GM21576 (cell line): Measurements from ENCODE around the gene PDCD10.

Source experiments
- ATAC-seq: cut with Tn5 transposase; IDR thresholded peaks from one replicate; pipeline ENCODE4 v1.9.1; 2021; ENCODE audit warnings: mild to moderate bottlenecking, moderate library complexity; ENCODE audit not compliant: unreplicated experiment

Gene PDCD10

DNA sequence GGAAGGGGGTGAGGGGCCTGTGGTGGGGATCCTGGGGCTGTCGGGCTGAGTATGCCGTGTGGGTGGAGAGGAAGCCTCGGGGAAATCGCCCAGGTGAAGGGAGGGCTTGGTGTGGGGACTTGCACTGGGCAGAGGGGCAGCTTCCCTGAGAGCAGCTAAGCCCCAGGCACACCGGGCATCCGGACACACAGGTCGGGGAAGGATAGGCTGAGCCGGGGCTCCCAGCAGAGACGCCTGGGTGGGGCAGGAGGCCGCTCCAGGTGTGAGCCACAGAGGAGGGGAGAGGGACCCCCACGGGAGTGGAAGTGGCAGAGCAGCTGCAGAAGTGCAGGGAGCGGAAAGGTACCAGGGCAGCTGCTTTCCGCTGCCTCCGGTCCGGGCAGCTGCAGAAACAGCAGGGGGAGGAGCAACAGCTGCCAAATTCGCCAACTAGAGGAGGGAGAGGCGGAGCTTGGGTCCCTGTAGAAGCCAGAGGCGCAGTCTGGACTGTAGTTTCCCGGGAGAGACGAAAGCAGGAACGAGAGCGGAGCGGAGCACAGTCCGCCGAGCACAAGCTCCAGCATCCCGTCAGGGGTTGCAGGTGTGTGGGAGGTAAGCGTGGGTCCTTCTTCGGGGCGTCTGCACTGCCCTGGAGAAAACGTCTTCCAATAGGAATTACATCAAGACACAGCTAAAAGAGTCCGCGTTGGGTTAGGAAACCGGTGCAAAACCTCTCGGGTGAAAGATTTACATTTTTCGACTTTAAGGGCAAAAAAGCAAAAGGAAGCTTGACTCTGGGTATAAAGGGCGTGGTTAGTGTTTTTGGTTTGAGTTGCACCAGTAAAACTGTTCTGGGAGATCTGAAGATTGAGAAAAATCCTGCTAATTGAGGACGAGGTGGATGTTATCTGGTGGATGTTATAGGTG, 794 bp upstream of the PDCD10 start, which contains the start of gene SERPINI1:
Gene SERPINI1, plus strand, starts transcription at position 489 of the 906 bp plus-strand sequence. CDS start 53,408 bp downstream, outside the sequence.
- ATAC-seq, result peak; percentile 62

DNA sequence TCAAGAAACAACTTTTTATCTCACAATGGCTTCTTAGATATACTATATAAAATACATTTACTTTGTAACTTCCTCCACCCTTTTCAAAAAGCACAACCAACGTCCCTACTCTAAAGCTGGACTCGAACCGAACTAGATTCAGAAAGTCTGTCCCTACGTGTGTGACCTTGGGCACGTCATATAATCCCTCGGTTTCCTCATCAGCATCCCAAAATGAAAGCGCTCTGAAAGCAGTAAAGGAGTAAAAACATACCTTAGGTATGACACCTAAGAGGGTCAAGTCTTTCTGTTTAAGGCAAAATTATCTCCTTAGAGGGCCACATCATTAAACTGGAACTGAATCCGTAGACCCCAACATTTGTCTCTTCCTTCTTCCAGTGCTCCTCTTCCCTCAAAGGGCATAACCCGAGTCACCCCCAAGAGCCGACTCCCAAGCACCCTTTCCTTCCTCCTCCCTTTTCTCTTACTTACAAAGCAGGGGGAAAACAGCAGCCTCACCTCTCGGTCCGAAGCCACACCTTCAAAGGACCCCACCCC, 663 bp downstream of the PDCD10 start:
- ATAC-seq, result no peak

DNA sequence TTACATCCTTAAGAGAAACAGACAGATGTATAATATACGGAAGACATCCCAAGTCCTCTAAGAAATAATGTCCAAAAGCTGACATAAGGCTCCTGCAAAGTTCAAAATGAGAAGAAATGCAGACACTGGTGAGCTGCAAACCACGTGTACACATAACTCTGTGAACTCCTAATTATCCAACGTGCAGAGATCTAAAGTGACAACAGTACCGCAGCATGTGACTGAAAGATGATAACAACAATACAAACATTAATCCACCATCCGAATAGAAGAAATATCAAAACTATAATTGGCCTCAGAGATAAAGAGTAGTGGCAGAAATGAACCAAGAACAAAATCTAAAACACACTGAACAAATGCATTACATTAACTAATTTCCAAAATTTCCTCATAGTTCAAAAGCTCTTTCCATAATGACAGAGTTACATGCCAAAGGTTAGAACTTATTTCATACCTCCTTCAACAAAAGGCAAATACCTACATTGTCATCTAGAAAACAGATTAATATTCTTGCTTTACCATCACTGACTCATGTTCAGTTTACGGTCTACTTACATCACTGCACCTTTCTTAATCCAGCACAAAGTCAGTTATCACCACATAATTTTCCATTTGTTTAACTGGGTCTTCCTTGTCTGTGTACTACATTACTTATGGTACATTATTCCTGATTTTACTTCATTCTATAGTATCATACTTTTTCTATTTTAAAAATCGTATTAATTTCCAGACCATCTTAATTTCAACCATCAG, 2.2 kb downstream of the PDCD10 start:
- no peak for ATAC-seq

DNA sequence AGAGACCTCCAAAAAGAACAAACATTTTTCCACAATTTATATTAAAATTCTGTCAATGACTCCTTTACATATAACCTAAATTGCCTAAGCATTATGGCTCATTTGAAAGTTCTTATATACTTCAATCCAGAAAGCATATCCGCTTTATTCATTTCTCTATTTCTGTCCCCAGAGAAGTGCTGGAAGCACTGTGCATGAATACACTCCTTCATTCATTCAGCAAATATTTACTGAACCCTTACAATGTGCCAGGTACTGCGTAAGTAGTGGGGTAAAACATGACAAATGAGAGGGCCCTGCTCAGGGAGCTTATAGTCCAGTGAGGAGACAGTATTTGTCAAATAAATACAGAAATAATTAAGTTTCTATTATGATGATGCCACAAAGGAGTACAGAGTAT, 3.3 kb downstream of the PDCD10 start:
- no peak for ATAC-seq

DNA sequence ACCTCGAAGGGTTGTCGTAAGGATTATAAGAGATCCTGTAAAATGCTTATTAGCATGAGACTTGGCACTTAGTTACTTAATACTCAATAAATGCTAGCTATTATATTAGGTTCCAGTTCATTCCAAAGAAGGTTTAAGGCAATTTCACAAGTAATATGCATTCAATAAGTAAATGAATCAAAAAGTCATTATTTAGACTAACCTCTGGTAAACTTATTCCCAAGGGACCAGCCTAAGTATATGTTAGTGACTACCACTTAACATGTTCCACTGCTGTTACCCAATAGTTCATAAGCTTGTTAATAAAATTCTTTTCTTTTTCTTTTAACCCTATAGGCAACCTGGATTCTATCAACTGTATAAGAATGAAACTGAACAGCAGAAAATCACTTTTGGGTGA, 5.1 kb downstream of the PDCD10 start:
- no peak for ATAC-seq

DNA sequence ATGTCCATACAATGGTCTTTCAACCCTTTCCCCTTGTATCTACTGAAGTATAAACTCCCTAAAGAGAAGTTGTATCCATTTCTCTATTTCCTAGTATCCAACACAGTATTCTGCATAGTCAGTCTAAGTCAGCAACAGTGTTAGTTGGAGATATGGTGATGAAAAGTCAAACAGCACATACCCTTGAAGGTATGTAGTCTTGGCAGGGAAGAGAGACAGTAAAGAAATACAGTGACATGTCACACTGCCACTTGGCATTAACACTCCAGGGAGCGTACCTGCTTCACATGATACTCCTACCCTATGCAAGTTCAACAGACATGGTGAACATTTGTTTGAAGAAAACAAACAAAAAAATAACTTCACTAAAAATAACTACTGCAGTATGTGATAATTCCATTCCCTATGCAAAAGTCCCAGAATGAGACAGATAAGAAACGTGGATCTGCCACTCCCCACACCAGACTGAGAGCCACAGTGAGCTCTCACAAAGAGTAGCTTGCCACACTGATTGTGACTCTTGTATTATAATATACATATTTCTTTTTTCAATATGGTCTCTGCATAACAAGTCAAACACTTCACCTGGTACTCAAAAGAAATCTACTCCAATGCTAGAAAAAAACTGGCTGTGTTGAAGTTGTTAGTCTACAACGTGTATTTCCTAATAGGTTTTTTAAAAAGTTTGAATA, 5.9 kb downstream of the PDCD10 start:
- ATAC-seq, result no peak

DNA sequence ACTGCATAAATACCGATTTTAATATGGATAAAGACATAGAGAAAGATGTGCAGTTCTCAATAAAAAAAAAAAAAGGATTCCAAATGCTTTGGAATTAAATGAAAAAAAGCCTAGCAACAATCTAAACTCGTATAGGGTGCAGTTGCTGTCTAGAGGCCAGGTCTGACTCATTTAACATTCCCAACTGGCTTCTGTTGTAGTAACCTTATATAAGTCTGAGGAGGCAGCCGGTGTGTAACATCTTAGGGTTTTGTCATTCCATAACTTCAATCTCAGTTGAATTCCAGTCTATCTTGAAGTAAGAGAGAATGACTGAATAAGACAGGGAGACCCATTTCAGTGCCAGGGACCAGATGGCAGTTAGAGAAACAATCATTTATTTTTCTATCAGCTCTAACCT, 6.5 kb downstream of the PDCD10 start:
- ATAC-seq, result no peak

DNA sequence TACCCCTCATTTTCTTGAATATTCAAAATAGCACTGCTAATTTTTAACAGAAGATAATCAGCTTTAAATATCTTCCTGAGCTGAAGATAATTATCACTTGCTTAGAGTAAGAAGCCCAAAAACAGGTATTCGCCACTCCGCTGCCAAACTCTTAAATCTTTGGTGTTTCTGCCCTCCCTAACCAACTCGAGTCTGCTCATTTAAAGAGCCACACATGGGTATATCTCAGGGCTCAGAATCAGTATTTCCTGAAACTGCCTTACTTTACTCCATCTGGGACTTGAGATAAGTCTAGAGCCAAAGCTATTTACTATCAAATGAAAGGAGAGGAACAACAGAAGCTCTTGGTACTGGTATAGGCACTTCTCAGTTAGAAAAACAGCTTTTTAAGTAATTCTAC, 10.8 kb downstream of the PDCD10 start:
- no peak for ATAC-seq

DNA sequence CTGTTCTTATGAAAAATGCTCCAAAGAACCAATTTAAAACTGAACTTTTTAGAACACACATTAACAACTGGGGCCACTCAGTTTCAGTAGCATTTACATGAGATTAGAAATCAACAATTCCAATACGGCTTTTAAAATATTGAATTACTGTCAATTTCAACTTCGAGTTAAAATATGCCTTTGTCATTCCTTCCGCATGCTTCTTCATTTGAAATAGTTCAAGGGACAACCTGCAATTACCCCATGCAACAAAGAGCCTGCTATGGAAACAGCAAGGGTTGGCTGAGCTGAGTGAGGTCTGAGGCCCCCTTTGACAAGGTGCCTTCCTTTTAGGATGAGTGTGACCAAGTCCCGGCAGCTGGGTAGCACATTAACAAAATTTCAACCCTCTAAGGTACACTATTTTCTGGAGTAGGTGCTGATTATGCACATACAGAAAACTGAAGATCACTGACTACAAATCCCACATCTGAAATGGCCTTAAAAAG, 11.6 kb downstream of the PDCD10 start:
- no peak for ATAC-seq

DNA sequence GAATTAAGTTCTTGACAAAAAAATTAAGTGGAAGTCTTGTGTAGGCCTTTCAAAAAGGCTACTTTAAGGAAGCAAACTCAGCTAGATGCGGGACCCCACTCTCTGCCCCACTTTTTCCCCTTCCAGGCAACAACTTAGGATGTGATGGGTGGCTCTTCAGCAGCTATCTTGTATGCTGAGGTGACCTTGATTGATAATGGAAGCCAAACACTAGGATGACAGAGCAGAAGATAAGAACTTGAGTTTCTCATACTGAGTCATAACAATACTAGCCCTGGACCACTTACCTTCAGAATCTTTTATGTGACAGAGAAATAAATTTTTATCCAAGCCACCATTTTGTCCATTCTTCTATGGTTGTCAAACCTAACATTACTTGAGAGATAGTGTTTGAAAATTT, 16.1 kb downstream of the PDCD10 start:
- ATAC-seq, result no peak

DNA sequence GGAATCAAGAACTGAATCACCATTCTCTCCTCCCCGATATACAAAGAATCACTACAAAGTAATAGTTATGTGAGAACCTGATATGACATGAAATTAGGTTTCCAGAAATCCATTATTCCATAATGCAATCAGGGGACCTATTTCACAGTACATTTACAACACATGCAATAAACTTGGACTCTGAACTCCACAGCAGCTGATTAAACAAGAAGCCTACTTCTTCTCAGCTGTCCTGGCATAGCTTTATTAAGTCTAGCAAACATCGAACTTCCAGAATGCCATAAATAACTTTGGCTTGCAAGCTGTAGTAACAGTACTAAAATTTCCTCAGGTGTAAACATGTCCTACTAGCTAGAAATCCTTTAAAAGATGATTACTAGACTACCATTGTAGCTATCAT, 17.8 kb downstream of the PDCD10 start:
- no peak for ATAC-seq

DNA sequence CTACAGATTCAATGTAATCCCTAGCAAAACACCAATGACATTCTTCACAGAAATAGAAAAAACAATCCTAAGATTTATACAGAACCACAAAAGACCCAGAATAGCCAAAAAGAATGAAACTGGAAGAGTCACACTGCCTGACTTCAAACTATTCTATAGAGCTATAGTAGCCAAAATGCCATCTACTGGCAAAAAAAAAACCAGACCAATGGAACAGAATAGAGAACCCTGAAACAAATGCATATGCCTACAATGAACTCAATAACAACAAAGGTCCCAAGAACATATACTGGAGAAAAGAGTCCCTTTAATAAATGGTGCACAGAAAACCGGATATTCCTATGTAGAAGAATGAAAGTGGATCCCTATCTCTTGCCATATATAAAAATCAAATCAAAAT, 19.8 kb downstream of the PDCD10 start:
- no peak for ATAC-seq

DNA sequence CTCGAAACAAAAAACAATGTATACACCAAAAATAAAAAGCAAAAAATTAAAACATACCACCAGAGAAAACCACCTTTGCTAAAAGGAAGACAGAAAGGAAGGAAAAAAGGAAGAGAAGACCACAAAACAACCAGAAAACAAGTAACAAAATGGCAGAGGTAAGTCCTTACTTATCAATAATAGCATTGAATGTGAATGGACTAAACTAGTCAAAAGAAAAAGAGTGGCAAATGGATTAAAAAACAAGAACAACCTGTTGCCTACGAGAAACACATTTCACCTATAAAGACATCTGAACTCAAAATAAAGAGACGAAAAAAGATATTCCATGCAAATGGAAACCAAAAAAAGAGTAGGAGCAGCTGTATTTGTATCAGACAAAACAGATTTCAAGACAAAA, 22.2 kb downstream of the PDCD10 start:
- ATAC-seq, result no peak

DNA sequence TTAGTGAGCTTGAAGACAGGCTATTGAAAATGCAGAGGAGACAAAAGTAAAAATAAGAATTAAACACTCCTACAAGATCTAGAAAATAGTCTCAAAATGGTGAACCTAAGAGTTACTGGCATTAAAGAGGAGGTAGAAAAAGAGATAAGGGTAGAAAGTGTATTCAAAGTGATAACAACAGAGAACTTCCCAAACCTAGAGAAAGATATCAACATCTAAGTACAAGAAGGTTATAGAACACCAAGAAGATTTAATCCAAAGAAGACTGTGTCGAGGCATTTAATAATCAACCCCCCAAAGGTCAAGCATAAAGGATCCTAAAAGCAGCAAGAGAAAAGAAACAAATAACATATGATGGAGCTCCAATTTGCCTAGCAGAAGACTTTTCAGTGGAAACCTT, 23.3 kb downstream of the PDCD10 start:
- no peak for ATAC-seq

DNA sequence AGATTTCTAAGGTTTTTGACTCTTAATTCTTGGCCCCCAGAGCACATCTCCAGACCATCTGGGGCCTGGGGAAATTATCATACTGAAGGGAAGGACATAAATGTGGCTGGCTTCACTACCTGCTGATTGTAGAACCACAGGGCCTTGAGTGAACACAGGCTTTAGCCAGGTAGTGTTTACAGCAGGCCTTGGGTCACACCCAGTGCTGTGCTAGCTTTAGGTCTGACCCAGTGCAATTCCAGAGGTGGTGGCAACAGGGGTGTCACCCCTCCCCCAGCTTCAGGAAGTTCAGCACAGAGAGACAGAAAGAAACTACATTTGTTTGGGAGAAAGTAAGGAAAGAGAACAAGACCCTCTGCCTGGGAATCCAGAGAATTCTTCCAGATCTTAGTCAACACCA, 24.1 kb downstream of the PDCD10 start:
- no peak for ATAC-seq

DNA sequence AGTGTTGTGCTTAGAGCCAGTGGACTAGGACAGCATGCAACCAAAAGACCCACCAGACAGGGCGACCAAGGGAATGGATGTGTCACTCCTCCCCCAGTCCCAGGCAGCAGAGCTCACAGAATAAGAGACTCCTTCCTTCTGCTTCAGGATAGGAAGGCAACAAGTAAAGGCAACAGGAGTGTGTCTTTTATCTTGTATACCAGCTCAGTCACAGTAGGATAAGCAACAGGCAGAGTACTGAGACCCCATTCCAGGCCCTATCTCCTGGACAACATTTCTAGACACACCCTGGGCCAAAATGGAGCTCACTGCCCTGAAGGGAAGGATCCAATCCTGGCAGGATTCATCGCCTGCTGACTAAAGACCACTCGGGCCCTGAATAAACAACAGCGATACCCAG, 25.0 kb downstream of the PDCD10 start:
- ATAC-seq, result no peak

DNA sequence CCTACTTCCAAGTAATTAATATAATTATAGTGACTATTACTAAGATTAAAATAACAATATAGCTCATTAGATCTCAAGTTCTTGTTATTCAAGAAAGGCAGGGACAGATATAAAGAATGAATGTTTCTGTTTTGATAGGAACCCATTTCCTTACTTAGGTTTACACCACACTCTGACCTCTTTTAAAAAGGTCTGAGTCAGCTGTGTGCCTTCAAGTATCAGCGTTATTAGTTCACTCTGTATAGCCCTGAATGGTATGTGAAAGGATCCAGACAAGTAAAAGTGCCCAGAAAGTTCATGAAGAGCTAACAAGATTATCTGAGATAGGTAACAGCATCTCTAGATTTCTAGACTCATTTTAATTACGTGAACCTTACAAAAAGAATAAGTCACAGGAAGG, 28.9 kb downstream of the PDCD10 start:
- ATAC-seq, result no peak

DNA sequence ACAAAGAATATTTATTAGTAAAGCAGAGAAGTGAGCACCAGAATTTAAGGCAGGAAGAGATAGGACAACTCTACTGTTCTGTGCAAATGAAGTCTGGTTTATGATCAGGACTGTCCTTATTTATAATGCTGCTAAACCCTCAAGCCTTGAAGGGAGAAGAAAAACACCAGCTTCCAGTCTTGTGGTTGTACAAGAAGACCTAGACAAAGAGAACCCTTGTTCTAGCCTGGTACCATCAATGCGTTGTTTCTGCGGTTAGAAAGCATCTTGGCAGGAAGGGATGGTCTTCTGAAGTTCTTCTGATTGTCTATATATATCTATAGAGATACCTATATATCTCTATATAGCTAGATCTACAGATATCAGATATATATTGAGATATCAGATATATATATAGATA, 33.8 kb downstream of the PDCD10 start:
- no peak for ATAC-seq

DNA sequence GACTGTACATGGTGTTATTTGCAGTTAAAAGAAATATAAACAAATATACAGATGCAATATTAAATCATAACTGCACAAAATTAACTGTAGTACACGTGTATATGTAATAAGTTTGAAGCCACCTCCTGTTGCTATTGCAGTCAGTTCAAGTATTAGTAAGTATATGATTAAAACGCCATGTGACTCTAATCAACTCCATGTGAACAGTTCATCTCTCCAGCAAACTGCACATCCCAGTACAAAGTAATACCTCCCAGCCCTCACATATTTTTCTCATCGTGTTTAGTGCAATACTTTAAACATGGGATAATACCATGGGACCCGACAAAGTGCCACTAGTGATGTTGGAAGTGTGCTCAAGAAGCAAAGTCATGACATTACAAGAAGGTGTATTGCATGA, 34.6 kb downstream of the PDCD10 start:
- ATAC-seq, result no peak

DNA sequence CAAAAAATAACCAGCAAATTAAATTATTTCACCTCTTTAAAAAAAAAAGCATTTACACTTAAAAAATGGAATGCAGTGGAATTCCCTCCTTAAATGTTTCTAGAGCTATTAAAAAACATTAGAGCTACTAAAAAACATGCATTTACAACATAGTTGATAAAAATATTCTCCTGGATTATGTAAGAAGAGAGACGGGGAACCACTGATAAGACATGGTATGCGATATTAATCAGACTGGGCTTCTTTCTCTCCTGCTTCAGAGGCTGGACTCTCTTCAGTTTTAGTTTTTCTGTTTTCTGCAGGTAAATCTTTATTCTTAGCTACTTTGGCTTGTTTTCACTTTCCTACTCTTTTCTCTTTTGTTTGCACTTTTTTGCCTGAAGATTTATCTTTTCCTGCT, 40.6 kb downstream of the PDCD10 start:
- ATAC-seq, result no peak

DNA sequence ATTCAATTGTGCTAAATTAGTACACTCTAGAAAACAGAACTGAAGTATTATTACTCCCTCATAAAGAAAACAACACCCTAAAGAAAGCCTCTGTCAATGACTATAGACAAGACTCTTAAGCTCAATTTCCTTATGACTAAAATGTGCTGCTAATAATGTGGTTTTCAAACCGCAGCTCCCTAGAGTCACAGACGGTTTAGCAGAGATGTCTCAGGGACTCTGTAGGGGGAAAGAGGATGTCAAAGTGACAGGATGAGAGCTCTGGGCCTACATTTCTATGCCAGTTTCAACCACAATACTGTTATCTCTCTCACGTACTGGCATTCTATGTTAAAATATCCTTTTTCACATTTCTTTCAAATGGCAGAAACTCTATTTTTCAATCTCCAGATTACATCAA, 43.3 kb downstream of the PDCD10 start:
- peak; percentile 100 for ATAC-seq
